H1 (cell line): ENCODE data around the gene SULF2. TPM values are rescaled to one million over a fixed set of nuclear protein-coding genes. Genes with fewer than 3 reads are reported as not detected.

Source experiments
- CTCF ChIA-PET: fragments of 300-600 bp; sonication (Branson Sonifier 250); formaldehyde crosslinking; loops from one replicate; lab custom pipeline; 2021; ENCODE audit not compliant: partially characterized antibody; lab: Charles Lee
- POLR2A ChIA-PET: fragments of 300-600 bp; sonication (Branson Sonifier 250); formaldehyde crosslinking; loops from one replicate; lab custom pipeline; 2021; ENCODE audit warnings: inconsistent platforms; ENCODE audit not compliant: partially characterized antibody; lab: Charles Lee
- DNase-seq, 2 experiments: peaks; one replicate each; pipeline versions ENCODE4 v3.0.0 to v3.0.0-alpha.2; 2010 to 2022; ENCODE audit warnings: low spot score in 2 of 2, low read depth in 1 of 2, mixed read lengths in 1 of 2
- FAIRE-seq: peaks from 2 replicates; lab custom pipeline; 2011; peaks lifted over from hg19 to GRCh38; lab: Jason Lieb, UNC
- H2AFZ ChIP-seq: 2 replicates; pipeline ENCODE4 v1.8.1; 2012; ENCODE audit warnings: low read length, inconsistent platforms
- H2AK5ac ChIP-seq: 2 replicates; pipeline ENCODE4 v1.6.1; 2013; ENCODE audit warnings: low read depth, low read length
- H2BK120ac ChIP-seq: replicated peaks from 2 replicates; pipeline ENCODE3; 2013; ENCODE audit warnings: low read depth, low read length, inconsistent platforms
- H2BK12ac ChIP-seq: 2 replicates; pipeline ENCODE4 v1.6.1; 2013; ENCODE audit warnings: low read depth, low read length
- H2BK15ac ChIP-seq: 2 replicates; pipeline ENCODE4 v1.6.1; 2013; ENCODE audit warnings: low read length
- H2BK20ac ChIP-seq: 2 replicates; pipeline ENCODE4 v1.6.1; 2013; ENCODE audit warnings: low read length
- H2BK5ac ChIP-seq: 2 replicates; pipeline ENCODE4 v1.6.1; 2013; ENCODE audit warnings: low read depth, low read length
- H3K14ac ChIP-seq: 2 replicates; pipeline ENCODE4 v1.6.1; 2013; ENCODE audit warnings: inconsistent platforms; ENCODE audit not compliant: insufficient read length
- H3K18ac ChIP-seq: 2 replicates; pipeline ENCODE4 v1.6.1; 2013; ENCODE audit warnings: low read length; ENCODE audit errors: extremely low read depth
- H3K23ac ChIP-seq: 2 replicates; pipeline ENCODE4 v1.6.1; 2013; ENCODE audit warnings: inconsistent platforms; ENCODE audit not compliant: insufficient read length
- H3K23me2 ChIP-seq: 2 replicates; pipeline ENCODE4 v1.6.1; 2013; ENCODE audit warnings: low read depth, low read length
- H3K27ac ChIP-seq: 2 replicates; pipeline ENCODE4 v1.6.1; 2011; ENCODE audit warnings: low read depth, low read length, inconsistent platforms
- H3K27me3 ChIP-seq, 4 experiments: replicated peaks in 1 of 4; 1 replicate in 1 of 4; 2 replicates in 3 of 4; pipeline versions ENCODE4 v1.6.1 to v1.8.1; 2011 to 2013; ENCODE audit warnings: low read length in 3 of 4, mild to moderate bottlenecking in 3 of 4, inconsistent platforms in 2 of 4, mixed read lengths in 2 of 4, moderate library complexity in 1 of 4; ENCODE audit not compliant: control insufficient read depth in 3 of 4, insufficient read depth in 3 of 4; ENCODE audit errors: extremely low read depth in 1 of 4
- H3K36me3 ChIP-seq, 4 experiments: 2 replicates each; pipeline versions ENCODE4 v1.6.1 to v1.8.1; 2011 to 2013; ENCODE audit warnings: mild to moderate bottlenecking in 4 of 4, low read length in 3 of 4, moderate library complexity in 2 of 4, control low read depth in 1 of 4, inconsistent platforms in 1 of 4; ENCODE audit not compliant: insufficient read depth in 4 of 4, control insufficient read depth in 2 of 4
- H3K4ac ChIP-seq: replicated peaks from 2 replicates; pipeline ENCODE3; 2013; ENCODE audit warnings: low read length, low read depth, mixed read lengths, inconsistent platforms; ENCODE audit not compliant: insufficient read length
- H3K4me1 ChIP-seq, 4 experiments: replicated peaks in 1 of 4; 1 replicate in 1 of 4; 2 replicates in 3 of 4; pipeline versions ENCODE4 v1.6.1 to v1.8.1; 2011 to 2013; ENCODE audit warnings: low read length in 3 of 4, inconsistent platforms in 2 of 4, mixed read lengths in 1 of 4; ENCODE audit not compliant: insufficient read depth in 4 of 4, control insufficient read depth in 3 of 4
- H3K4me2 ChIP-seq, 2 experiments: 2 replicates each; pipeline versions ENCODE4 v1.6.1 to v1.8.1; 2011 to 2013; ENCODE audit warnings: low read depth in 2 of 2, low read length in 2 of 2, control low read depth in 1 of 2, inconsistent platforms in 1 of 2, mild to moderate bottlenecking in 1 of 2; ENCODE audit not compliant: insufficient read depth in 1 of 2
- H3K4me3 ChIP-seq, 4 experiments: fragments of 200-600, 300-600 bp in 1 of 4; sonication (generic), shearing (Covaris generic), sonication (Bioruptor Twin) in 1 of 4; 2 replicates each; pipeline versions ENCODE4 v1.5.1 to v1.8.1; 2011 to 2016; ENCODE audit warnings: low read length in 4 of 4, low read depth in 3 of 4, control low read depth in 2 of 4, inconsistent platforms in 2 of 4, mild to moderate bottlenecking in 2 of 4, mixed read lengths in 1 of 4, moderate library complexity in 1 of 4; ENCODE audit not compliant: insufficient read depth in 2 of 4; ENCODE audit errors: extremely low read depth in 1 of 4
- H3K56ac ChIP-seq: replicated peaks from 2 replicates; pipeline ENCODE3; 2013; ENCODE audit warnings: low read depth, mild to moderate bottlenecking, mixed read lengths, low read length, inconsistent platforms; ENCODE audit not compliant: insufficient read length
- H3K79me1 ChIP-seq: 2 replicates; pipeline ENCODE4 v1.6.1; 2013; ENCODE audit warnings: low read depth, low read length, control low read depth
- H3K79me2 ChIP-seq, 2 experiments: 2 replicates each; pipeline versions ENCODE4 v1.6.1 to v1.8.1; 2012 to 2013; ENCODE audit warnings: low read length in 2 of 2, mild to moderate bottlenecking in 2 of 2, inconsistent platforms in 1 of 2; ENCODE audit not compliant: insufficient read depth in 2 of 2, control insufficient read depth in 1 of 2
- H3K9ac ChIP-seq, 4 experiments: replicated peaks in 1 of 4; 1 replicate in 1 of 4; 2 replicates in 3 of 4; pipeline versions ENCODE4 v1.6.1 to v1.8.1; 2011 to 2013; ENCODE audit warnings: low read depth in 3 of 4, low read length in 3 of 4, control low read depth in 2 of 4, mild to moderate bottlenecking in 2 of 4, moderate library complexity in 2 of 4, inconsistent platforms in 1 of 4; ENCODE audit errors: extremely low read depth in 1 of 4
- H3K9me3 ChIP-seq, 2 experiments: 2 replicates each; pipeline versions ENCODE4 v1.6.1 to v1.8.1; 2012 to 2013; ENCODE audit warnings: mild to moderate bottlenecking in 2 of 2, moderate library complexity in 2 of 2, control low read depth in 1 of 2, inconsistent platforms in 1 of 2, low read depth in 1 of 2, low read length in 1 of 2, mixed read lengths in 1 of 2; ENCODE audit not compliant: insufficient read depth in 2 of 2
- H4K20me1 ChIP-seq, 2 experiments: replicated peaks in 1 of 2; 2 replicates each; pipeline versions ENCODE3 to v1.8.1; 2011 to 2013; ENCODE audit warnings: inconsistent platforms in 2 of 2, low read length in 2 of 2, mild to moderate bottlenecking in 1 of 2; ENCODE audit not compliant: insufficient read depth in 2 of 2, control insufficient read depth in 1 of 2
- H4K5ac ChIP-seq: 2 replicates; pipeline ENCODE4 v1.6.1; 2013; ENCODE audit warnings: low read length, low read depth, mixed read lengths, inconsistent platforms; ENCODE audit not compliant: insufficient read length
- H4K8ac ChIP-seq: 2 replicates; pipeline ENCODE4 v1.8.0; 2013; ENCODE audit warnings: mild to moderate bottlenecking, moderate library complexity, low read length, inconsistent platforms; ENCODE audit not compliant: insufficient read depth; ENCODE audit errors: extremely low read depth
- H4K91ac ChIP-seq: replicated peaks from 2 replicates; pipeline ENCODE3; 2013; ENCODE audit warnings: low read length, mixed read lengths, inconsistent platforms; ENCODE audit not compliant: insufficient read length
- YY1 ChIP-seq: IDR thresholded peaks from 2 replicates; pipeline ENCODE4 v1.6.1; 2011; ENCODE audit warnings: low read depth, mild to moderate bottlenecking, low read length
- WGBS, 2 experiments: shearing (Covaris generic) in 1 of 2; methylation state at CpG; one replicate each; pipeline versions ENCODE4 v1.1.6 to v1.1.7; 2013 to 2015; ENCODE audit warnings: low lambda C conversion rate in 2 of 2, mixed read lengths in 2 of 2, inconsistent platforms in 1 of 2, low coverage in 1 of 2, missing lambda C conversion rate in 1 of 2; ENCODE audit not compliant: insufficient replicate concordance in 2 of 2, insufficient coverage in 1 of 2, insufficient read length in 1 of 2; ENCODE audit errors: extremely low coverage in 1 of 2, missing lambda C conversion rate in 1 of 2; 5-methylcytosine and 5-hydroxymethylcytosine counted together
- polyA plus RNA-seq, 7 experiments: library from polyadenylated mRNA; depleted of rRNA in 3 of 7; stranded (reverse) in 5 of 7; unstranded in 2 of 7; fragments of >200 nt in 5 of 7; fragments of 200-250 nt in 2 of 7; gene quantifications; 1 replicate in 5 of 7; 2 replicates in 1 of 7; 4 replicates in 1 of 7; pipeline versions ENCODE4 v1.2.1 to v1.2.3, GENCODE V29; 2011 to 2013; ENCODE audit warnings: missing spikeins in 2 of 7, mixed read lengths in 2 of 7
- total RNA-seq: library from RNA; stranded (reverse); fragmentation: NEBNext Ultra II Directional; extraction: Animal tissue kit (Norgen Biotek cat#: 25700); gene quantifications from 2 replicates; pipeline ENCODE4 v1.2.1, GENCODE V29; 2021

SULF2 gene
- total and polyA plus RNA-seq, 2 of the 8 experiments (the other 6 are each of a cell fraction or from before 2014, with no cell fraction given): 15.7 to 28.2 TPM

GRCh38 chr20:47652794-47653193, 132.5 kb downstream of the SULF2 start:
- Histone ChIP-seq H3K27me3 (no peaks in the 10 kb centered on the region), H3K56ac (no peak overlapping the region), H3K9me3 (no peaks in the 10 kb centered on the region), H2BK120ac (no peak overlapping the region), H2BK15ac (no peak overlapping the region), H3K23ac (no peak overlapping the region), H3K23me2 (no peaks in the 10 kb centered on the region), H2AK5ac (no peak overlapping the region), H4K91ac (no peak overlapping the region), H2BK12ac (no peak overlapping the region), H3K4me2 (no peak overlapping the region), H2BK20ac (no peak overlapping the region), H3K9ac (no peak overlapping the region), H4K5ac (no peak overlapping the region), H4K20me1 (no peaks in the 10 kb centered on the region), H3K14ac (no peak overlapping the region), H3K36me3 (peaks cover 0 to 58% (median 13%) of the 10 kb centered on the region in 4 experiments; a peak in 6 of 8 replicates), H3K27ac (no peak overlapping the region; the same call in 1 of the 2 replicates), H3K4ac (no peak overlapping the region), H3K18ac (no peak overlapping the region), H2BK5ac (no peak overlapping the region), H4K8ac (no peak overlapping the region), H3K4me1 (peaks cover 0 to 27% (median 12%) of the 10 kb centered on the region in 4 experiments; a peak in 6 of 7 replicates), H3K4me3 (no peak overlapping the region), H2AFZ (no peak overlapping the region), H3K79me1 (no peaks in the 10 kb centered on the region), H3K79me2 (no peaks in the 10 kb centered on the region)
- POLR2A ChIA-PET: no interaction called here
- FAIRE-seq: no peak
- TF ChIP-seq YY1: no peak
- 95% methylated on average over 2 of the region's 2 CpGs; no CpG with 5 or more reads in 1 of the 2 experiments for WGBS, 2 experiments
- CTCF ChIA-PET: interaction anchor here (0.6 to 2.5 kb wide), 3 partner anchors 11 to 166 kb away, joined by 3 to 12 read pairs (median 3); no protein-coding TSS in a partner anchor
- peak in 1 of 2 experiments; percentile 4 for DNase-seq
